Keratinocyte (primary cell): Measurements from ENCODE around the gene COL16A1.

Source experiments
- CTCF ChIP-seq, 3 experiments: IDR thresholded peaks in 1 of 3; conservative IDR thresholded peaks in 1 of 3; optimal IDR thresholded peaks in 1 of 3; 2 replicates in 2 of 3; 3 replicates in 1 of 3; pipeline versions ENCODE3 to v1.5.1; 2011; ENCODE audit warnings: low read length in 3 of 3, mild to moderate bottlenecking in 3 of 3, moderate library complexity in 2 of 3, control low read depth in 1 of 3, inconsistent platforms in 1 of 3; ENCODE audit not compliant: insufficient read depth in 2 of 3; ENCODE audit errors: extremely low read depth in 1 of 3
- EZH2 ChIP-seq: IDR thresholded peaks from one replicate; pipeline ENCODE4 v1.6.1; 2012; ENCODE audit warnings: inconsistent platforms, mild to moderate bottlenecking, low read length, moderate library complexity

- TF ChIP-seq CTCF (optimal IDR thresholded peaks at IDR 0.05 in 1 of 3, IDR thresholded peaks at IDR 0.05 in 1 of 3, conservative IDR thresholded peaks at IDR 0.05 in 1 of 3; ENCODE audit: extremely low read depth in 1 of 3, insufficient read depth in 2 of 3, low read length in 3 of 3) = no peak
- no peak for TF ChIP-seq EZH2
Observed at GRCh38 chr1:31650161-31651088, 53.4 kb downstream of the COL16A1 start.
